Stimulated activated CD4-positive, alpha-beta T cell treated with anti-CD3 and anti-CD28 coated beads, Interleukin-15, amount 100 ng/mL, for 1 hour (primary cell): Measurements from ENCODE around the gene UBE2H.

Experiments
- DNase-seq, 2 donors: peaks; one replicate each; pipeline ENCODE4 v3.0.0-alpha.2; 2020; ENCODE audit warnings: low read depth in 1 of 2, low spot score in 1 of 2

UBE2H gene

DNA sequence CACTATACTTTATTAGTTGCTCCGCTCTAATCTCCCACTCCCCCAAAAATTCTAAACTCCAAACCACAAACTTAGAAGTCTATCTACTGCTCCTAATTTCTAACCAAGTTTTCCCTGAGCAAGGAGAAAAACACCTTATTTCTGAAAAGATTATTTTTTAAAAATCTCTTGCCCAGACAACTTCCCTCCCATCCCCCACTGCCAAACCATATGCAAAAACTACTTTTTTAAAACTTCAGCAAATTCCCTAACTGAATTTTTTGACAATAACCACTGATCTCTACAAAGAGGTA lies 1.9 kb downstream of the UBE2H start:
- no peak for DNase-seq

DNA sequence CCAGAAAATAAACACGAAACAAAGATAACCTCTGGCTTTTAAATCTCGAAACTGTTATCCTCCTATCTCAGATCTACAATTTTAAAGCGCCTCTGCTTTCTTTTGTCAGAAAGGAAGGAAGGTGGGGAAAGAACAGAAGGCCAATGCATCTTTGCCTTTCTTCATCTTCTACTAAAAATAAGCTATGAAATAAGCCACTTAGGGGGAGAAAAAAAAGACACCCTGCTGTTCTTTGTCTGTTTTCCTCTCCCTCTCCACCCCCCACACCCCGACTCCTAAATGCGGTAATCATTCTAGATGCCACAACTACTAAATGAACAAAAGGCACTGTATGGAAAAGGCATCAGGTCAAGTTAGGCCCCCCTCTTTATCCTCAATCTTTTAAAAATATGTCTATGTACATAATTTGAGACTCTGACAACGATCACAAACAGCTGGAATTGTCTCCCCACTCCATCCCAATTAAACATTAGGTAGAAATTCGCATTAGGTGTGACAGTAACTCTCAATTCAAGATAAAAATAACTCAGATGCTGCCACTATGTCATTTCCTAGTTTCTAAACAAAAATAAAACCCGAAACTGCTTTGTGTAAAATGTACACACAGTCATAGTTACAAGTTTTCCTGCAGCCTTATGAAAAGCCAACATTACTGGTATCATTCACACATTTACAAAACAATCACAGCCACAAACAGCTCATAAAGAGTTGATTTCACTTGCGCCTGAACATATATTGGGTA lies 2.4 kb downstream of the UBE2H start:
- no peak for DNase-seq

DNA sequence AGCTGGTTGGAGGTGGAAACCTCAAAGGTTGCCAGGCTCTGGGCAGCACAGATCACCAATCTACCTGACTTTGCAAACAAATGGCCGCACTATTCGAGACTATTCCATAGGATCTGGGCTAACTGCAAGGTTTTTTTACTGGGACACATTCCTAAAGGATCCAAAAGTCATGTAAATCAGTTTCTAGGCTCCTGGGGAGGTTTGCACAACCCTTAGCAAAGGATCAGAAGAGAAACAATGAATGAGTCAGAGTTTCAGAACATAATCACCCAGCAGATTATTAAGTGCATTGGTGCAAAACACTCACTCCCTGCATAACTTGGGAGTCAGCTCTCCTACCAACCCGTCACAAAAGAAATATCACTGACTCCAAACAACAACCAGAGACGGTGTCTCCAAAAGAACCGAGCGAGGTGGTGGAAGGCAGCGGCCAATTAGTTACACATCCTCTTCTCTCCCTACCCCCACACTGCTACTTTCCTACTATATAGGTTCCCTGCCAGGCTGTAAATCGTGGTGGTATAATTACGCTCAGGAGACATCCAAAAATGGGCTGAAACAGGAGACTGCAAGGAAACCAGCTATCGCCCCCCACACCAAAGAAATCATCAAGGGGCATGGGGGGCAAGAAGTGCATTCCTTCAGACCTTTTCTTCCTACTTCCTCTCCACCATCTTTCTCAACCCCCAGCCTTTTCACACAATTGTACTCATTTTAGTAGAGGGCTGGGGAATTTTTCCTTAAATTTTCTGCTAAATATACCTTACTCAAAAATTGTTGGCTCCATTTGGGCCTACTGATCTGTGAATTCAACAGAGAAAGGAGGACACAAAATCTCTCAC lies 3.2 kb downstream of the UBE2H start:
- DNase-seq, result no peak

DNA sequence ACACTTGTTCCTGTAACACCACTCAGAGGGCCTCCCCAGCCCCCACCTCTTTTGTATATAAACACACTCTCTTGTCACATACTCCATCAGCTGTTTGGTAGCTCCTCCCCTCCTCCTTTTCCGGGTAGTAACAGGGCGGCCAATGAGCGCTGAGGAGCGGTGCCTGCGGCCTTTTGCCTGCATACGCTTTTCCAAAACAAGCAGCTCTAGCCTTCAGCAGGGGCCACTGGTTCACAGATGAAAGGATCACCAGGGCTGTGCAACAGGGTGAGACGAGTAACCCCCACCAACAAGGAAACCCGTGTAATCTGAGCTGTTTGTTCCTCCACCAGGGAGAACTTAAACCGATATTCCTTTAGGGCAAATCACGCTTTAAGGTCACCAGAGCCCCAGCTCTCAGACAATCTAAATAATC lies 3.9 kb downstream of the UBE2H start:
- DNase-seq, result peak; percentile 39 to 73

DNA sequence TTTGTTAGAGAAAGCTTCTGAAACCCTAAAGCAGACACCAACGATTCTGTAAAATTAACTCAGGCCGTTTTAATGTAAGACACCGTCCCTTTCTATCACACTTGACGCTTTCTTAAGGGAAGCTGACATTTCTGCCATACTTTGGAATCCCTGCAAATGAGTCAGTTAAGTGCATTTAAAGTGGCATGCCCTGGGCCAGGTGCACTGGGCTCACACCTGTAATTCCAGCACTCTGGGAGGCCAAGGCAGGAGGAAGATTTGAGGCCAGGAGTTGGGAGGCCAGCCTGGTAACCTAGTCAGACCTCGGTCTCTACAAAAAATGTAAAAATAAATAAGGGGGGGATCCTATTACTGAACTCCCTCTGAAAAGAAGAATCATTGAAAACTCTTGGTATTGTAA lies 4.4 kb downstream of the UBE2H start:
- DNase-seq, result no peak

DNA sequence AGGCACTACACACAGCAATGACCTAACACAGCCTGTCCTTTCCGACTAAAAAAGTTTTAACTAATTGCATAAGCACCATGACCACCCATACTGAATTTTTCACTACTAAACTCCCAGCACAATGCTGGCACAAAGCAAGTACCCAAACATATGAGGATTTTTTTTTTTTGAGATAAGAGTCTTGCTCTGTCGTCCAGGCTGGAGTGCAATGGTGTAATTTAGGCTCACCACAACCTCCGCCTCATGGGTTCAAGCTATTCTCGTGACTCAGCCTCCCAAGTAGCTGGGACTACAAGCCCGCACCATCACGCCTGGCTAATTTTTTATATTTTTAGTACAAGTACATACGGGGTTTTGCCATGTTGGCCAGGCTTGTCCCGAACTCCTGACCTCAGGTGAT lies 5.1 kb downstream of the UBE2H start:
- no peak for DNase-seq

DNA sequence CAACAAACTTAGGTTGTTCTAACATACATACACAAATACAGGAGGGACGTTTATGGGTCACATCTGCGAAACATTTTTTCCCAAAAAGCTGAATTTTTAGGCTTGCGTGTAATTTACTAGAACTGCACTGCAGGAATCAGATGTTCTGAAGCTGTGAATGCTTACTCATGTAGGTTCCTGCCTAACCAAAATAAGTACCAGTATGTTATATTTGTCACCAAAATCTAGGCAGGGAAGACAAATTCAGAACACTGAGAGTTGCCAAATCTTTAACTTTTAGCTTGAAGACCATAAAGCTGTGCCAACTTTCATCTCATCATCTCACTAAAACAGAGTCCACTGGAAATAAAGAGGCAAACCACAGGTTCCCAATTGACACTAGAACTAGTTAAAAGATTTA lies 5.7 kb downstream of the UBE2H start:
- DNase-seq, result no peak

DNA sequence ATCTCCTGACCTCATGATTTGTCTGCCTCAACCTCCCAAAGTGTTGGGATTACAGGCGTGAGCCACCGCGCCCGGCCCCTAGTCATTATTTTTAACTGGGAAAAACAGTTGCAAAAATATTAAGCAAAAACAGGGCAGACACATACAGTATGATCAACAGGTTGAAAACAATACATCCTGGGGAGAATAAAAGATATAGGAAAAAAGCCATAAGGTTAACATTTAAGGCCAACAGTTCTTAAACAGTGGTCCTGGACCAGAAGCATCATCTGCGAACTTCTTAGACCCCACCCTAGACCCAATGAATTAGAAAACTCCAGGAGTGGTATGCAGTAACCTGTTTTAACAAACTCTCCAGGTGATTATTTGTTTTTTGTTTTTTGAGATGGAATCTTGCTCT lies 6.5 kb downstream of the UBE2H start:
- no peak for DNase-seq

DNA sequence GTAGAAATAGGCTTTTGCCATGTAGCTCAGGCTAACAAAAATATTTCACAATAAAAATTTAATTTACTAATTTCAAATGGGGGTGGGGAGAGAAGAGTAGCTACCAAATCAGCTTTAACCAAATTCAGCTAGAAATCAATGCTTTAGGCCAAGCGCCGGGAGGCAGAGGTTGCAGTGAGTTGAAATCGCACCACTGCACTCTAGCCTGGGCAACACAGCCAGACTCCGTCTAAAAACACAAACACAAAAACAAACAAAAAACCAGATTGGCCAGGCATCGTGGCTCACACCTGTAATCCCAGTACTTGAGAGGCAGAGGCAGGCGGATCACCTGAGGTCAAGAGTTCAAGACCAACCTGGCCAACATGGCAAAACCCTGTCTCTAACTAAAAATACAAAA lies 9.4 kb downstream of the UBE2H start:
- DNase-seq, result no peak

DNA sequence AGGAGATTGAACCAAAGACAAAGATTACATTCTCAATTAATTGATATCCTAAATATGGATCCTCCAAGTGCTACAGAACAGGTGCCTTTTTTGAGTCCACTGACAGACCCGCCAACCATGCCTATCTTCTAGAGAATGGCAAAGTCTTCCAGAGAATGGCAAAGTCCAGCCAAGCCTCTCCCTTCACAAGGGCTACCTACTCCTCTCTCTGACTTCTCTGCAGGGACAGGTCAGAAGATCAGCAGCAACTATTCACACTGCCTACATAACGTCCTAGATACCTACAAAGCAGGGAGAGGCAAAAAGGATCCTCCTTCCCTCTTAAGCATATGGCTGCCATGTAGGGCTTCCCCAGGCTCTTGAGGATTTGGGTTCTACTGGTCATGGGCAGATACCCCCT lies 12.4 kb downstream of the UBE2H start:
- DNase-seq, result no peak

DNA sequence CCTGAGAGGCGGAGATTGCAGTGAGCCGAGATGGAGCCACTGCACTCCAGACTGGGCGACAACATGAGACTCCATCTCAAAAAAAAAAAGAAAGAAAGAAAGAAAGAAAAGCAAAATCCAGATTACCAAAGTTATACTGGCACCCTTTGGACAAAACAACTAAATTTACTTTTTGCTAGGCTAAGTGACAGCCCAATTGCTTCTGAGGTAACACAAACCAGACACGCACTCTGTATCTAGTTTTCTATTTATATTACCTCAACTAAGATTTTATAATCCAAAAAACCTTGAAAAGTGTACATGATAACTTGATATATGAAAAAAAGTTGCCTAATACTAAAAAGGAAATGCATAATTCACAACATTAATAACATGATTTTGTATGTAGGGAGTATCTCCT lies 12.9 kb downstream of the UBE2H start:
- DNase-seq, result no peak

DNA sequence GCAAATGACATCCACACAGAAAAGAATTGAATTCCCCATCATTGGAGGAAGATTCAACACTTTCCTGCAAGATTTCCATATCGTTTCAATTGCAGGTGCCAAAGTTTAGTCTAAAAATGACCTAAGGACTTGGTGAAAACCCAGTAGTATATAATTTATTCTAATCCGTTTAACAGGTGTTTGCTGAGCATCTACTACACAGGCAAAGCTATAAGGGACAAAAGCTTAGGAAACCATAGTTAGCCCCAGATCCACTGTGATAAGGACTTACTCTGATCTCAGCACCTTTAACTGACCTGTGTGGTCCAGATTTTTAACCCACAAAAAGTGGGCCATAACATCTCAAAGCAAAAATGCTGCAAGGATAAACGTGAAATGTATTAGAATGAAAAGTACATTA lies 19.1 kb downstream of the UBE2H start:
- DNase-seq, result no peak

DNA sequence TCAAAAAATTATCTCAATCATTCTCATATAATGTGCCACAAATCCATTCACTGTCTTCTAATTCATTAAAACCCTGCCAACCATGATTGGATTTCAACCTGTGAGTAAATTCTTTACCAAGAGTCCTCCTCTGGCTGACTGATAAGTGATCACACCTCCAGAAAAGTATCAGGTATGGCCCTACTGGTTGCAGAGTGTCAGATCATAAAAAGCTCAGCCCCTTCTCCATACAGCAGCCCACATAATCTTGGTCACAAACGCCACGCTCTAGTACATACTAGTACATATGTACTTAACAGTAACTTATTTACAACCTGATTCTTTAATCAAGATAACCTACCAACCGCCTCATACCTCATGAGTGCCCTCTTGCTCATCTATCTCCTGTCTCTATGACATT lies 26.1 kb downstream of the UBE2H start:
- no peak for DNase-seq

DNA sequence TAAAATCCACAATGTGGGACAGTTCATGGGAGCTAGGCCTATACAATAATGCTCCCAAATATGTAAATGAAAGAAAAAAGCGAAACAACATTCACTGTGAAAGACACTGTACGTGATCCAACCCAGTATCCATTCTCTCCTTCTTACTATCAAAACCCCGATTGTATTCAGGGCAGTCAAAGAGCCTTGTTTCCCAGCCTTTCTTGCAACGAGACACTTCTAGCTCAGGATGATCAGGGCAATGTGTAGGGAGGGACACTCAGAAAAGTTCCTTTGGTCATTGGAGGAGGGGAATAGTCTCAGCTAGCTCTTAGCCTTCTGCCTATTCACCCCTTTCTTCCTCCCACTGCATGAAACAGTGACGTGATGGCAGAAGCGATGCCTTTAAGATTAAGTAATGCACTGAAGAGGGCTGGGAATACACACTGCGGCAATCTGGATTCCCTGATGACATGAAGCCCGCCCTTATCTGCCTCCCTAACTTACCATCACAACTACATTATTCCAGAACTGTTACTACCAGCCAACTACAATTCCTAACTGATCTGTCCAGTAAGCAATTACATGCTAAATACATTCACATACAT lies 27.3 kb downstream of the UBE2H start:
- DNase-seq, result no peak

DNA sequence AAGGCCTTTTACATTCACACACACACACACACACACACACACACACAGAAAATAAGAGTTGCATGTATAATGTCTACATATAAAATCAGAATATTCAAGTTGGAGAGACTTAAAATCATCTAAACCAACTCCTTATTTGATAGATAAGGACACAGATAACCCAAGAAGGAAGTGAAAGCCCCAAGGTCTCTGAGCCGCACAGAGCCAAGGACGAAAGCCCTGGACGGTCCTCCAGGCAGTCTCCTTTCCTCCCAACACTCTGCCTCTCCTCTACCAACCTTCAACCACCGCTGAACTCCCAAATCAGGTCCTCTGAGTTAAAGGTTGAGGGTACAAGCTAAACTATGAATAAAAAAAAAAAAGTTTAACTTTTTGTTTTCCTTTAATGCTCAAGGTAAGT lies 28.2 kb downstream of the UBE2H start:
- DNase-seq, result no peak

DNA sequence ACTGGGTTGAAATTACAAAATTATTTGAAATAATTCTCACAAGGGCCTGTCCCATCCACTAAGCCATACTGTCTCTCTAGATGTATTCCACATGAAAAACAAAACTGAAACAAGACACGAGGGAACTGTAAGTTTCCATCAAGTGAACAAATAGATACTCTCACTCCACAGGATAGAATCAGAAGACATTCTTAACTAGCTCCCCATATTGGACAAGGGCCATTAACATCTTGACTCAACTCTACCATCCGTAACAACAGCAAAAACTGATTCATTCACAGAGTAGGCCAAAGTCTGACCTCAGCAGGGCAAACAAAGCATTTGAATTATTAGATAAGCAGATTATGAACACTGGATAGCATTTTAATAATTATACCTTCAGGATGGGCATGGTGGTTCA lies 29.1 kb downstream of the UBE2H start:
- no peak for DNase-seq

DNA sequence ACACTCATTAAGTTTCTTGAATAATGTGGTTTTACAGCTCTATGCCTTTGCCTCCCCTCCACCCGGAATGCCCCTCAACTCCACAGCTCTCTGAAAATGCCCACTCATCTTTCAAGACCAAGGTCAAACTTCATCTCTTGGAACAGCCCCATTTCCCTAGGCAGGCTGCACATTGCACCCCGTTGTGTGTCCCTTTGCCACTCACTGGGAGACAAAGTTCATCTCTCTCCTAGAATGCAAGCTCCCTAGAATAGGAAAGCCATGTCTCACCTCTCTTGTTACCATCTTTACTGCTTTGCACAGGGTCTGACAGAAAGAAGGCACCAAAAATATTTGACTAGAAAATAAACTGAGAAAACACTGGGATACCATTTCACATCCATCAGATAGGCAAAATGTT lies 33.3 kb downstream of the UBE2H start:
- no peak for DNase-seq

DNA sequence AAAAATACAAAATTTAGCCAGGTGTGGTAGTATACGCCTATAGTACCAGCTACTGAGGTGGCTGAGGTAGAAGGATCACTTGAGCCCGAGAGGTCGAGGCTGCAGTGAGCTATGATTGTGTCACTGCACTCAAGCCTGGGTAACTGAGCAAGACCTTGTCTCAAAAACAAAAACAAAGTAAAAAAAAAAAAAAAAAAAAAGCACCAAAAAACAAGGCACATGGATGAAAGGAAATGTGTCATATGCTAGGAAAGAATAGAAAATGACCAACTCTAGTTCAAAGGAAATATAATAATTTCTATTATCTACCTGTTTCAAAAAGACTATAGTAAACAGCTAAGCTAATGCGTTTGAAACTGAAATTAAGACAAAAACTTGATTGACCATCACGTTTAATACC lies 33.8 kb downstream of the UBE2H start:
- no peak for DNase-seq

DNA sequence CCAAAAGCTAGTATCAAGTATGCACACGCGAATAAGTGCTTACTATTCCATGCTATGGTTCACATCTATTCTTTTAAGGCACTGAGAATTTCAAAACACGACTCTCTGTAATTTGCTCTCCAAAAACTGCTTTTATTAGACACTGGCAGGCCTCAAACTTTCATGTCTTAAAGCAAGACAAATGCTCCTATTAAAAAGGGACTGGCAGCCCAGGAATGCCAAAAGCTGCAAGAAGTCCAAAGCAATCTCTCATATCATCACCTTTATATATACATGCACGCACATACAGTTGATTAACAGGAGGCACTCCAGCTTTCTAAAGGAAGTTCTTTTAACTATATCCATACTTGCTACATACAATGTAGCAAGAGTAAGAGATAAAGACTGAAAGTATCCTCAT lies 34.8 kb downstream of the UBE2H start:
- DNase-seq, result no peak

DNA sequence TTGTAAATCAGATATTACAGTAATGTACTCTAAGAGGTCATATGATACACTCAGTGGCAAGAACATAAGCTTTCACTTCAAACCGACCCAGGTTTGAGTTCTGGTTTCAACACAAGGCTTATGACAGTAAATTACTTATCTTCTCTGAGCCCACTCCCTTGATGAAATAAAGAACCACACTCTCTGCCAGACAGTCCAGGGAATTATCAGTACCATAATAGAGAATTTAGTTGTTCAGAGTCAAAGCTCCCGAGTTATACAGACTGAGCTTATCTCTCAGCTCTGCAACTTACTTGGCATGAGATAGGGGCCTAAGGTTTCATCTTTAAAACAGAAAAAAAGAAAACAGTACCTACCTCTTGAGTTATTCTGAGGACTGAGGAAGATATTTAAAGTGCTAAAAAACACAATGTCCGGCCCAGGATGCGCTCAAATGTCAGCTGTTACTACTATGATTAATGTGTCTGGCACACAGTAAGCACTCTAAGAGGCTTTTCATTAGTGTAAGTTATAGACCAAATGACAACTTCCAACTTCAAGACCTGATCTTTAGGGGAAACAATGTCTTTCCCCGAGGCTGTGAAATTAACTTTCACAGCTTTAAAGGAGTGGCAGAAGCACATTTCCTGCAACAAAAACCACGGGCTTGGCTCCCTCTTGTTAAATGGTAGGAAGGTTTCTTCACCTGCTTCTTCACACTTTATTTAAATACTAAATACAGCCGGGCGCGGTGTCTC lies 38.1 kb downstream of the UBE2H start:
- DNase-seq, result no peak

DNA sequence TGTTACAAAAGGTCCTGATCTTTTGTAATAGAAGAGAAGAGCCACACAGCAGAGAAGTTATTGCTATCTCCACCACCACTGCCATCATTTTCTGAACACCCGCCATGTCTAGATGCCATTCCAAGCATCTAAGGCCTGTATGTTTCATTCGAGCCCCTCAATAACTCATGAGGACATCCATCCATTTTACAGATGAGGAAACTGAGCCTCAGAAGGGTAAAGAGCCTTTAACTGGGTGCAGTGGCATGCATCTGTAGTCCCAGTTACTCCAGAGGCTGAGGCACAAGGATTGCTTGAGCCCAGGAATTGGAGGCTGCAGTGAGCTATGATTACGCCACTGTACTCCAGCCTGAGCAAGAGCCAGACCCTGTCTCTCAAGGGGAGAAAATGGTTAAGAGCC lies 39.3 kb downstream of the UBE2H start:
- DNase-seq, result no peak

DNA sequence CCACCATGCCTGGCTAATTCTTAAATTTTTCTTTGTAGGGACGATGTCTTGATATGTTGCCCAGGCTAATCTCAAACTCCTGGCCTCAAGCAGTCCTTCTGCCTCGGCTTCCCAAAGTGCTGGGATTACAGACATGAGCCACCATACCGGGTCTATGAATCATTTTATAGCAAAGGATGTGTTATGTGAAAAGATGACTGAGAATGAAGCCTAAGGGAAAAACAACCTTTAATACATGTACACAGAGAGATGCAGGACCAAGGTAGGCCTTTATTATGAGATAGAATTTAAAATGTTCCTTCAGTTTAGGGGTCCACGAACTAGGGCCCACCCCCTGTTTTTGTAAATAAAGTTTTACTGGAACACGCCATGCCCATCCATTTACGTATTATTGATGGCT lies 41.0 kb downstream of the UBE2H start:
- no peak for DNase-seq
